ENCODE data around the gene WDR88. TPM values are rescaled to one million over a fixed set of nuclear protein-coding genes. Genes with fewer than 3 reads are reported as not detected.

WDR88 gene
- total and polyA plus RNA-seq, 10 of the 15 experiments (the other 5 are each of a cell fraction or from before 2014, with no cell fraction given) = 0.19 to 0.34 TPM; not detected in 8

- Histone ChIP-seq H3K4me1 (ENCODE audit: control insufficient read depth, insufficient read depth, low read length) (no peaks in the 10 kb centered on the region), H3K27me3 (replicated peaks in 1 of 2; ENCODE audit: control insufficient read depth in 2 of 2, insufficient read depth in 2 of 2, low read length in 1 of 2) (no peaks in the 10 kb centered on the region), H3K79me2 (ENCODE audit: control insufficient read depth, insufficient read depth, low read length) (no peaks in the 10 kb centered on the region), H4K20me1 (ENCODE audit: control insufficient read depth, insufficient read depth) (no peaks in the 10 kb centered on the region), H2AFZ (ENCODE audit: control insufficient read depth, low read depth, low read length) (no peak overlapping the region), H3K4me3 (no peak overlapping the region), H3K9me3 (replicated peaks; ENCODE audit: control insufficient read depth, insufficient read depth, low read length) (no peaks in the 10 kb centered on the region), H3K36me3 (ENCODE audit: control insufficient read depth in 2 of 2, insufficient read depth in 2 of 2, low read length in 1 of 2) (peaks cover 0 to 3% of the 10 kb centered on the region in 2 experiments; a peak in 1 of 4 replicates), H3K27ac (ENCODE audit: control insufficient read depth, insufficient read depth) (no peak overlapping the region), H3K9ac (ENCODE audit: control insufficient read depth, insufficient read depth, low read length) (no peak overlapping the region), H3K4me2 (ENCODE audit: control insufficient read depth, insufficient read depth) (0 out of 2 replicates have a peak overlapping the region, but pooled peaks have one; percentile 9)
- DNase-seq (ENCODE audit: low read depth, low spot score) = no peak
- FAIRE-seq = no peak
- SMC1A ChIA-PET (ENCODE audit: uncharacterized antibody, unreplicated experiment) = no interaction called here
- peak; percentile 37; the same call in 1 of the 3 replicates for ATAC-seq
- CTCF ChIA-PET = interaction anchor here (0.8 to 1.2 kb wide), 2 partner anchors 9 to 49 kb away, joined by 3 to 5 read pairs; no protein-coding TSS in a partner anchor
- intact Hi-C loops (cut with micrococcal nuclease; ENCODE audit: unreplicated experiment) = no loop called here
- TF ChIP-seq NR2C1 (IDR thresholded peaks at IDR 0.05) (no peak), EGR1 (IDR thresholded peaks at IDR 0.05; ENCODE audit: borderline replicate concordance in 1 of 2, low read depth in 2 of 2, low read length in 2 of 2) (0 out of 3 replicates have a peak, but pooled peaks of 1 of the 2 experiments have one; percentile 56)
- 22% methylated on average over 23 of the region's 38 CpGs for WGBS (ENCODE audit: insufficient coverage, insufficient replicate concordance, low lambda C conversion rate, missing lambda C conversion rate)
- no TSS peak for BruUV-seq (replicated peaks)
- POLR2A ChIA-PET = no interaction called here
- RAD21 ChIA-PET (ENCODE audit: unreplicated experiment) = interaction anchor here (1.3 to 1.5 kb wide), 2 partner anchors 42 to 50 kb away, joined by 5 to 6 read pairs; no protein-coding TSS in a partner anchor
- in situ Hi-C loops (cut with MboI) = no loop called here
Observed at GRCh38 chr19:33134571-33135041, 2.7 kb downstream of the WDR88 start.

- POLR2A ChIA-PET = interaction anchor here (0.7 kb wide), 1 partner anchor 427 kb away, joined by 3 read pairs; no protein-coding TSS in a partner anchor
- Histone ChIP-seq H3K79me2 (ENCODE audit: control insufficient read depth, insufficient read depth, low read length) (no peaks in the 10 kb centered on the region), H3K36me3 (ENCODE audit: control insufficient read depth in 2 of 2, insufficient read depth in 2 of 2, low read length in 1 of 2) (no peaks in the 10 kb centered on the region), H3K27ac (ENCODE audit: control insufficient read depth, insufficient read depth) (no peak overlapping the region), H4K20me1 (ENCODE audit: control insufficient read depth, insufficient read depth) (no peaks in the 10 kb centered on the region), H3K4me1 (ENCODE audit: control insufficient read depth, insufficient read depth, low read length) (no peaks in the 10 kb centered on the region), H2AFZ (ENCODE audit: control insufficient read depth, low read depth, low read length) (no peak overlapping the region), H3K4me2 (ENCODE audit: control insufficient read depth, insufficient read depth) (no peak overlapping the region), H3K4me3 (no peak overlapping the region), H3K9ac (ENCODE audit: control insufficient read depth, insufficient read depth, low read length) (no peak overlapping the region), H3K9me3 (replicated peaks; ENCODE audit: control insufficient read depth, insufficient read depth, low read length) (no peaks in the 10 kb centered on the region), H3K27me3 (replicated peaks in 1 of 2; ENCODE audit: control insufficient read depth in 2 of 2, insufficient read depth in 2 of 2, low read length in 1 of 2) (no peaks in the 10 kb centered on the region)
- no peak for TF ChIP-seq EGR1 (IDR thresholded peaks at IDR 0.05; ENCODE audit: borderline replicate concordance in 1 of 2, low read depth in 2 of 2, low read length in 2 of 2)
- TF ChIP-seq BCL11A (IDR thresholded peaks at IDR 0.05; ENCODE audit: low read depth, low read length) = no peak
- no peak for TF ChIP-seq CEBPB (IDR thresholded peaks at IDR 0.05; ENCODE audit: borderline replicate concordance in 1 of 2, low read depth in 2 of 2, low read length in 2 of 2)
- no peak for TF ChIP-seq CHD1 (IDR thresholded peaks at IDR 0.05; ENCODE audit: low read depth, low read length)
- no peak for ATAC-seq
- FAIRE-seq = no peak
- SMC1A ChIA-PET (ENCODE audit: uncharacterized antibody, unreplicated experiment) = no interaction called here
- intact Hi-C loops (cut with micrococcal nuclease; ENCODE audit: unreplicated experiment) (no loop called here), in situ Hi-C loops (cut with MboI) (no loop called here)
- 8% methylated on average over 4 of the region's 4 CpGs for WGBS (ENCODE audit: insufficient coverage, insufficient replicate concordance, low lambda C conversion rate, missing lambda C conversion rate)
- DNase-seq (ENCODE audit: low read depth, low spot score) = no peak
- BruUV-seq (replicated peaks) = no TSS peak
- RAD21 ChIA-PET (ENCODE audit: unreplicated experiment) = no interaction called here
- CTCF ChIA-PET = interaction anchor here (3.7 kb wide), 1 partner anchor 46 kb away, joined by 30 read pairs; no protein-coding TSS in a partner anchor
Observed at GRCh38 chr19:33139165-33139564, 7.3 kb downstream of the WDR88 start.

Measured in GM12878 (cell line).